ENCODE data around the gene FTO. TPM values are rescaled to one million over a fixed set of nuclear protein-coding genes. Genes with fewer than 3 reads are reported as not detected.
"Not testable (repeated sequence)": the region's sequence is repeated elsewhere in the genome, so short reads cannot be mapped to it uniquely, and the experiment has no call there.

FTO gene
- total RNA-seq, 1 experiment from 2014 or later: 55.0 TPM

DNA sequence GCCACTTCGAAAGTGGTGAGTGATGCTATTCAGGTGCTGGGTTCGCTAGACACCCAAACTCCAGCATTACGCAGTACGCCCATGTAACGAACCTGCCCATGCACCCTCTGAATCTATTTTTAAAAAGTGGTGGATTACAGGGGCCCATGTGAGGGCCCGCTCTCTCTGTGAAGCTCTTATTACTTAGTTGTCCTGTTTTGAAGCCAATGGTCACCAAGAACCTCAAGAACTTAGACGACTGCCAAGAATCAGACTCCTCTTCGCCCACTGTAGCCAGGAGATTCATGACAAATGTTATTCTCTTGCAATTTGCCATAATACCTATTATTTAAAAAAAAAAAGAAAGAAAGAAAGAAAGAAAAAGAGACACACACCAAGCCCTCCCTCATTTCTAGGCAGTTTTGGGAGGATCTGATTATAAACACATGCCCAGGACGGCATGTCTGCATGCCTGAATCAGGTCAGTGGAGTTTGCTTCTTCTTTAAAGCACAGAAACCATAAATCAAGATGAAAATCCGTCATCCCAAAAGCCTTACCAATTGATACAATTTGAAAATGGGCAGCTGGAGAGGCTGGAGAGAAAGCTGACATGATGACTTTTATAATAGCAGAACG, 474.0 kb downstream of the FTO start:
- POLR2A ChIA-PET: no interaction called here
- peaks cover 11% of the 10 kb centered on the region for H3K4me1 Mint-ChIP-seq (ENCODE audit: insufficient read depth, unreplicated experiment)
- no peaks in the 10 kb centered on the region for H3K9me3 Mint-ChIP-seq (ENCODE audit: unreplicated experiment)
- H3K4me3 Mint-ChIP-seq (ENCODE audit: unreplicated experiment): no peak overlapping the region
- no peaks in the 10 kb centered on the region for H3K27me3 Mint-ChIP-seq (ENCODE audit: insufficient read depth, unreplicated experiment)
- no peak overlapping the region for H3K27ac Mint-ChIP-seq (ENCODE audit: low read depth, unreplicated experiment)
- DNase-seq (ENCODE audit: unreplicated experiment): no peak
- TF ChIP-seq, protein P1, sequence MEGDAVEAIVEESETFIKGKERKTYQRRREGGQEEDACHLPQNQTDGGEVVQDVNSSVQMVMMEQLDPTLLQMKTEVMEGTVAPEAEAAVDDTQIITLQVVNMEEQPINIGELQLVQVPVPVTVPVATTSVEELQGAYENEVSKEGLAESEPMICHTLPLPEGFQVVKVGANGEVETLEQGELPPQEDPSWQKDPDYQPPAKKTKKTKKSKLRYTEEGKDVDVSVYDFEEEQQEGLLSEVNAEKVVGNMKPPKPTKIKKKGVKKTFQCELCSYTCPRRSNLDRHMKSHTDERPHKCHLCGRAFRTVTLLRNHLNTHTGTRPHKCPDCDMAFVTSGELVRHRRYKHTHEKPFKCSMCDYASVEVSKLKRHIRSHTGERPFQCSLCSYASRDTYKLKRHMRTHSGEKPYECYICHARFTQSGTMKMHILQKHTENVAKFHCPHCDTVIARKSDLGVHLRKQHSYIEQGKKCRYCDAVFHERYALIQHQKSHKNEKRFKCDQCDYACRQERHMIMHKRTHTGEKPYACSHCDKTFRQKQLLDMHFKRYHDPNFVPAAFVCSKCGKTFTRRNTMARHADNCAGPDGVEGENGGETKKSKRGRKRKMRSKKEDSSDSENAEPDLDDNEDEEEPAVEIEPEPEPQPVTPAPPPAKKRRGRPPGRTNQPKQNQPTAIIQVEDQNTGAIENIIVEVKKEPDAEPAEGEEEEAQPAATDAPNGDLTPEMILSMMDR (IDR thresholded peaks at IDR 0.05; ENCODE audit: unreplicated experiment): no peak
- no TSS peak for BruUV-seq (replicated peaks)
- CTCF ChIA-PET: interaction anchor here (0.6 kb wide), 1 partner anchor 1987 kb away, joined by 4 read pairs; no protein-coding TSS in a partner anchor
- intact Hi-C loops (cut with micrococcal nuclease): no loop called here
- no peaks in the 10 kb centered on the region for H3K36me3 Mint-ChIP-seq (ENCODE audit: insufficient read depth, unreplicated experiment)

DNA sequence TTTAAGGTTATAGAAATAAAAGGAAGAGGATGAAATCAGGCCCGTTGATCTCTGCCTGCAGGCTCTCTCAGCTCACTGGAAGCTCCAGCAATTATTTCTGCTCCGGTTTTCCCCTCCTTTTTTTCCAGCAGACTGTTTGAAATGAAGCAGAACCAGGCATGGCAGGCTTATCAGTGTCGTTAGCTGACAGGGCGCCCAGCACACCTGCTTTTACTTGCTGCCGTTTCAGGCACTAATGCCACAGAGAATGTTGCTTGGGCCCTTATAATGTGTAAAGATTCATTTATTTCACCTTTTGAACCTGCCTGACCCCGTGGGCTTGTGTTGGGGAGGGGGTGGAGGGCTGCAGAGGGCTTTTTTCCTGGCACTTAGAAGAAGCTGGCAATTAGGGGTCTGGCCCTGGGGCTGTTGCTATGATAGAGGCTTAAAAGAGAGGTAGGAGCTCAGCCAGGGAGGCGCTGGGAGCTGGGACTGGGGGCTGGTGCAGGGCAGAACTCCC, 474.6 kb downstream of the FTO start:
- Mint-ChIP-seq H3K4me3 (ENCODE audit: unreplicated experiment) (no peak overlapping the region), H3K36me3 (ENCODE audit: insufficient read depth, unreplicated experiment) (no peaks in the 10 kb centered on the region), H3K4me1 (ENCODE audit: insufficient read depth, unreplicated experiment) (peaks cover 11% of the 10 kb centered on the region), H3K27ac (ENCODE audit: low read depth, unreplicated experiment) (no peak overlapping the region), H3K27me3 (ENCODE audit: insufficient read depth, unreplicated experiment) (no peaks in the 10 kb centered on the region), H3K9me3 (ENCODE audit: unreplicated experiment) (no peaks in the 10 kb centered on the region)
- ChIA-PET CTCF (interaction anchor here (0.6 kb wide), 1 partner anchor 1987 kb away, joined by 4 read pairs; no protein-coding TSS in a partner anchor), POLR2A (no interaction called here)
- no TSS peak for BruUV-seq (replicated peaks)
- no peak for DNase-seq (ENCODE audit: unreplicated experiment)
- TF ChIP-seq, protein P1 (IDR thresholded peaks at IDR 0.05; ENCODE audit: unreplicated experiment): no peak
- intact Hi-C loops (cut with micrococcal nuclease): no loop called here

DNA sequence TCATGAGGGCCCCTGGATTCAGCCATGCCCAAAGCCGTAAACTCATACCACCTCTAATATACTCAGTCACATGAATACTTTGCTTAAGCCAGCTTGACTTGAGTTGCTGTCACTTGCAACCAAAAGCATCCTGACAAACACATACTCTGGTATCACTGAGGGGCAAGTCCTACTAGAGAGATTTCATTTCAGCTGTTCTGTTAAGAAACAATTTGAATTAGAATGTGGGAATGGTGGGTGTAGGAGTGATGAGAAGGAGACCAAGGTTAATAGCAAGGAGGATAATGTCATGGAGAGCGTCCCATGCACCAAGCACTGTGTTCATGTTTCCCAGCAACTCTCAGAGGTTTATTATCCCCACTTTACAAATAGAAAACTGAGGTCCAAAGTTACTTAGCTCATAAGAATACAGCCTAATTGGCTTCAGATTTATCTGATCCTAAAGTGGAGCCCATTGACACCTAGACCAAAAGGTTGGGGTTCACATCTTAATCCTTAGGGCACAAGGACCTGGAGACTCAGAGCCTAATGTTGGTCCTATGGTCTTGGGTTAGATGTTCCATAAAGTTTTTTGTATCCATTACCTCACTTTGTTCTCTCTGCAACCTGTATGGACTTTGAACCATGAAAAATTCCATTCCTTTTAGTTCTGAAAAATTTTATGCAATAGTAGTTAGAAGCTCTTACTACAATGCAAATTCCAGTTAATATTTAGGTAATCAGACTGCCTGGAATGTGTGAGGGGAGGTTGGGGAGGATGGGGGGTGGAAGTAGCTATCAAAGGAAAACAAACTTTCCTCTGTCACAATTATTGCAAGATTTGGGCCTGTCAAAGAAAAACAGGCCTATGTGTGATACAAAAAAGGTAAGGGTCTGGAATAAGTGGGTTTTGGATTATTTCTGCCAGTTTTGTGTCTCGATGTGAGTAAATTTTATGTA, 476.7 kb downstream of the FTO start:
- no peak overlapping the region for H3K4me3 Mint-ChIP-seq (ENCODE audit: unreplicated experiment)
- peaks cover 4% of the 10 kb centered on the region for H3K4me1 Mint-ChIP-seq (ENCODE audit: insufficient read depth, unreplicated experiment)
- H3K27me3 Mint-ChIP-seq (ENCODE audit: insufficient read depth, unreplicated experiment): no peaks in the 10 kb centered on the region
- no TSS peak for BruUV-seq (replicated peaks)
- intact Hi-C loops (cut with micrococcal nuclease): no loop called here
- H3K9me3 Mint-ChIP-seq (ENCODE audit: unreplicated experiment): no peaks in the 10 kb centered on the region
- TF ChIP-seq, protein P1 (IDR thresholded peaks at IDR 0.05; ENCODE audit: unreplicated experiment): no peak
- ChIA-PET CTCF (interaction anchor here (0.5 to 0.8 kb wide), 3 partner anchors 15 to 454 kb away, joined by 3 to 4 read pairs (median 3); no protein-coding TSS in a partner anchor), POLR2A (no interaction called here)
- H3K27ac Mint-ChIP-seq (ENCODE audit: low read depth, unreplicated experiment): no peak overlapping the region
- no peaks in the 10 kb centered on the region for H3K36me3 Mint-ChIP-seq (ENCODE audit: insufficient read depth, unreplicated experiment)
- DNase-seq (ENCODE audit: unreplicated experiment): no peak

DNA sequence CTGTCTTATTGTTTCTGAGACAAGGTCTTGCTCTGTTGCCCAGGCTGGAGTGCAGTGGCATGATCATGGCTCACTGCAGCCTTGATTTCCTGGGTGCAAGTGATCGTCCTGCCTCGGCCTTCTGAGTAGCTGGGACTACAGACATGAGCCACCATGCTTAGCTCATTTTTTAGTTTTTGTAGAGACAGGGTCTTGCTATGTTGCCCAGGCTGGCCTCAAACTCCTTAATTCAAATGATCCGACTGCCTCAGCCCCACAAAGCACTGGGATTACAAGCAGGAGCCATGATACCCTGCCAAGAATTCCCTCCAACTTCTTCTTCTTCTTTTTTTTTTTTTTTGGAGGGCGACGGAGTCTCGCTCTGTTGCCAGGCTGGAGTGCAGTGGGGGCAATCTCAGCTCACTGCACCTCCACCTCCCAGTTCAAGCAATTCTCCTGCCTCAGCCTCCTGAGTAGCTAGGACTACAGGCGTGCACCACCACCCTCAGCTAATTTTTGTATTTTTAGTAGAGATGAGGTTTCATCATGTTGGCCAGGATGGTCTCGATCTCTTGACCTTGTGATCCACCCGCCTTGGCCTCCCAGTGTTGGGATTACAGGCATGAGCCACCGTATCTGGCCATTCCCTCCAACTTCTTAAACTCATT, 477.9 kb downstream of the FTO start:
- H3K9me3 Mint-ChIP-seq (ENCODE audit: unreplicated experiment); H3K27ac Mint-ChIP-seq (ENCODE audit: low read depth, unreplicated experiment); H3K27me3 Mint-ChIP-seq (ENCODE audit: insufficient read depth, unreplicated experiment); DNase-seq (ENCODE audit: unreplicated experiment); BruUV-seq (replicated peaks); H3K36me3 Mint-ChIP-seq (ENCODE audit: insufficient read depth, unreplicated experiment); H3K4me3 Mint-ChIP-seq (ENCODE audit: unreplicated experiment); intact Hi-C loops (cut with micrococcal nuclease); H3K4me1 Mint-ChIP-seq (ENCODE audit: insufficient read depth, unreplicated experiment): not testable (repeated sequence)
- ChIA-PET POLR2A (interaction anchor here (0.7 kb wide), 1 partner anchor 141 kb away, joined by 3 read pairs; no protein-coding TSS in a partner anchor), CTCF (interaction anchor here (0.5 to 0.6 kb wide), 2 partner anchors 455 to 466 kb away, joined by 3 read pairs; no protein-coding TSS in a partner anchor)

Measured in MCF 10A (cell line).